HEK293T (cell line): ENCODE data around the gene NFYA.

Experiments
- CTCF ChIA-PET: fragments of 350-600 bp; formaldehyde crosslinking; extraction: SDS; loops from one replicate; lab custom pipeline; 2021; ENCODE audit warnings: antibody characterized with exemption, inconsistent platforms; lab: Yijun Ruan, JAX
- POLR2A ChIA-PET: fragments of 350-600 bp; formaldehyde crosslinking; extraction: SDS; loops from one replicate; lab custom pipeline; 2020; ENCODE audit warnings: antibody characterized with exemption, inconsistent platforms; lab: Yijun Ruan, JAX
- DNase-seq: peaks from one replicate; pipeline ENCODE4 v3.0.0; 2012; ENCODE audit warnings: mixed read lengths; ENCODE audit errors: extremely low spot score
- ARNT ChIP-seq: fragments of 450-650 bp; IDR thresholded peaks from 2 replicates; pipeline ENCODE4 v1.6.1; 2017; ENCODE audit warnings: mild to moderate bottlenecking
- BHLHE40 ChIP-seq: fragments of 450-650 bp; IDR thresholded peaks from 2 replicates; pipeline ENCODE4 v1.6.1; 2016; ENCODE audit warnings: mild to moderate bottlenecking, moderate library complexity, borderline replicate concordance
- CTBP1 ChIP-seq: fragments of 450-650 bp; IDR thresholded peaks from 2 replicates; pipeline ENCODE4 v1.6.1; 2016; ENCODE audit warnings: borderline replicate concordance
- ELF4 ChIP-seq: fragments of 450-650 bp; IDR thresholded peaks from 2 replicates; pipeline ENCODE4 v1.6.1; 2017; ENCODE audit warnings: antibody characterized with exemption
- FOXA1 ChIP-seq: fragments of 450-650 bp; IDR thresholded peaks from 2 replicates; pipeline ENCODE4 v1.6.1; 2016; ENCODE audit warnings: mild to moderate bottlenecking
- FOXK2 ChIP-seq: fragments of 450-650 bp; IDR thresholded peaks from 2 replicates; pipeline ENCODE4 v1.6.1; 2016; ENCODE audit warnings: mild to moderate bottlenecking
- FOXM1 ChIP-seq: fragments of 450-650 bp; IDR thresholded peaks from 2 replicates; pipeline ENCODE4 v1.6.1; 2017; ENCODE audit warnings: mild to moderate bottlenecking, borderline replicate concordance
- HDGF ChIP-seq: fragments of 450-650 bp; IDR thresholded peaks from 2 replicates; pipeline ENCODE4 v1.6.1; 2017; ENCODE audit warnings: antibody characterized with exemption, borderline replicate concordance
- L3MBTL2 ChIP-seq: fragments of 450-650 bp; conservative IDR thresholded peaks from 2 replicates; pipeline ENCODE4 v1.6.1; 2016; ENCODE audit warnings: mild to moderate bottlenecking
- LEF1 ChIP-seq: fragments of 450-650 bp; IDR thresholded peaks from 2 replicates; pipeline ENCODE4 v1.6.1; 2017; ENCODE audit warnings: mild to moderate bottlenecking, borderline replicate concordance
- NFRKB ChIP-seq: fragments of 450-650 bp; IDR thresholded peaks from 2 replicates; pipeline ENCODE4 v1.6.1; 2016; ENCODE audit warnings: mild to moderate bottlenecking, moderate library complexity
- PKNOX1 ChIP-seq: fragments of 450-650 bp; IDR thresholded peaks from 2 replicates; pipeline ENCODE4 v1.6.1; 2016
- SP1 ChIP-seq: fragments of 450-650 bp; IDR thresholded peaks from 2 replicates; pipeline ENCODE4 v1.6.1; 2017
- SUZ12 ChIP-seq: fragments of 450-650 bp; IDR thresholded peaks from 2 replicates; pipeline ENCODE4 v1.6.1; 2016; ENCODE audit warnings: mild to moderate bottlenecking
- TARDBP ChIP-seq: fragments of 450-650 bp; IDR thresholded peaks from 2 replicates; pipeline ENCODE4 v1.6.1; 2016
- ZNF384 ChIP-seq: fragments of 450-650 bp; IDR thresholded peaks from 2 replicates; pipeline ENCODE4 v1.6.1; 2016

Gene NFYA

GRCh38 chr6:41071501-41071922, 1.3 kb upstream of the NFYA start:
- TF ChIP-seq BHLHE40, result no peak
- no peak for TF ChIP-seq HDGF
- no peak for TF ChIP-seq PKNOX1
- no peak for TF ChIP-seq NFRKB
- TF ChIP-seq TARDBP, result no peak
- no peak for TF ChIP-seq SP1
- no peak for TF ChIP-seq ARNT
- no peak for TF ChIP-seq FOXA1
- no peak for TF ChIP-seq FOXK2
- TF ChIP-seq SUZ12, result no peak
- TF ChIP-seq CTBP1, result no peak
- TF ChIP-seq LEF1, result no peak
- no peak for TF ChIP-seq FOXM1
- no peak for TF ChIP-seq ELF4
- TF ChIP-seq L3MBTL2, result no peak
- no peak for TF ChIP-seq ZNF384
- ChIA-PET CTCF (no interaction called here), POLR2A (interaction anchor here (0.7 to 1.3 kb wide), 2 partner anchors 11 to 81 kb away, joined by 3 read pairs; no protein-coding TSS in a partner anchor)
- DNase-seq, result no peak

- TF ChIP-seq NFRKB (no peak), TARDBP (0 out of 2 replicates have a peak, but pooled peaks have one; percentile 39), SUZ12 (no peak), LEF1 (no peak), PKNOX1 (no peak), L3MBTL2 (peak; percentile 27; the same call in 1 of the 2 replicates), FOXM1 (peak; percentile 63; the same call in 1 of the 2 replicates), CTBP1 (no peak), ELF4 (0 out of 2 replicates have a peak, but pooled peaks have one; percentile 15), SP1 (no peak)
- CTCF ChIA-PET, result no interaction called here
- POLR2A ChIA-PET, result interaction anchor here (0.7 to 1.2 kb wide), 10 partner anchors 9 to 248 kb away, joined by 3 to 8 read pairs (median 4); partner anchors contain the start of gene TSPO2
- peak; percentile 95 for DNase-seq
Measured at GRCh38 chr6:41071923-41072835, 595 bp upstream of the NFYA start, which contains the start of gene OARD1. Gene OARD1 (minus strand): TSS chr6:41072356. CDS start chr6:41071634, 722 bp downstream.

- CTCF ChIA-PET, result no interaction called here
- DNase-seq, result peak; percentile 70
Measured at GRCh38 chr6:41073203-41073967, 611 bp downstream of the NFYA start.

GRCh38 chr6:41073968-41074691, 1.4 kb downstream of the NFYA start:
- ChIA-PET CTCF (interaction anchor here (1.2 kb wide), 1 partner anchor 17 kb away, joined by 3 read pairs; no protein-coding TSS in a partner anchor), POLR2A (interaction anchor here (0.9 kb wide), 1 partner anchor 197 kb away, joined by 3 read pairs; no protein-coding TSS in a partner anchor)
- DNase-seq, result no peak
- TF ChIP-seq FOXA1, result no peak
- TF ChIP-seq SP1, result no peak
- no peak for TF ChIP-seq LEF1
- no peak for TF ChIP-seq FOXM1
- TF ChIP-seq CTBP1, result no peak
- TF ChIP-seq L3MBTL2, result peak; percentile 74
- TF ChIP-seq ELF4, result no peak; the same call in 1 of the 2 replicates
- no peak for TF ChIP-seq NFRKB

More at GRCh38 chr6:41073203-41073967, 611 bp downstream of the NFYA start:
- TF ChIP-seq LEF1, result peak; percentile 49; the same call in 1 of the 2 replicates
- no peak for TF ChIP-seq CTBP1
- POLR2A ChIA-PET, result interaction anchor here (0.8 to 1.2 kb wide), 7 partner anchors 10 to 246 kb away, joined by 3 to 8 read pairs (median 4); no protein-coding TSS in a partner anchor

GRCh38 chr6:41074692-41075436, 2.1 kb downstream of the NFYA start:
- no peak for DNase-seq
- POLR2A ChIA-PET, result interaction anchor here (0.9 kb wide), 1 partner anchor 196 kb away, joined by 3 read pairs; no protein-coding TSS in a partner anchor
- CTCF ChIA-PET, result interaction anchor here (0.7 to 1.2 kb wide), 3 partner anchors 17 to 204 kb away, joined by 3 to 4 read pairs (median 3); no protein-coding TSS in a partner anchor
- no peak for TF ChIP-seq CTBP1
- TF ChIP-seq L3MBTL2, result no peak
- no peak for TF ChIP-seq FOXM1
- TF ChIP-seq SUZ12, result no peak
